ENCODE results near the gene C1QA. TPM values are rescaled to one million over a fixed set of nuclear protein-coding genes. Genes with fewer than 3 reads are reported as not detected.
A peak's percentile ranks its signal among the peaks of the same experiment; 100 is the strongest.
"Not testable (repeated sequence)": the region's sequence is repeated elsewhere in the genome, so short reads cannot be mapped to it uniquely, and the experiment has no call there.

Gene C1QA
- total RNA-seq, 6 experiments from 2014 or later, result not detected

GRCh38 chr1:22665752-22666151, 29.3 kb downstream of the C1QA start:
- H3K9me3 Mint-ChIP-seq, result no peaks in the 10 kb centered on the region
- no peaks in the 10 kb centered on the region for H3K36me3 Mint-ChIP-seq (ENCODE audit: low read depth)
- no peak overlapping the region for H3K27ac Mint-ChIP-seq
- DNase-seq, result peak; percentile 26
- no peak overlapping the region for H3K4me3 Mint-ChIP-seq
- no peaks in the 10 kb centered on the region for H3K4me1 Mint-ChIP-seq (ENCODE audit: low read depth)
- peaks cover 62% of the 10 kb centered on the region for H3K27me3 Mint-ChIP-seq (ENCODE audit: insufficient read depth)
- peak; percentile 77 for TF ChIP-seq CTCF (IDR thresholded peaks at IDR 0.05)

GRCh38 chr1:22666412-22666811, 30.0 kb downstream of the C1QA start:
- Mint-ChIP-seq H3K4me1 (ENCODE audit: low read depth) (no peaks in the 10 kb centered on the region), H3K9me3 (no peaks in the 10 kb centered on the region), H3K27ac (no peak overlapping the region), H3K27me3 (ENCODE audit: insufficient read depth) (peaks cover 61% of the 10 kb centered on the region), H3K36me3 (ENCODE audit: low read depth) (no peaks in the 10 kb centered on the region), H3K4me3 (no peak overlapping the region)
- no peak for TF ChIP-seq CTCF (IDR thresholded peaks at IDR 0.05)
- no peak for DNase-seq

- H3K9me3 Mint-ChIP-seq; H3K27ac Mint-ChIP-seq; H3K36me3 Mint-ChIP-seq (ENCODE audit: low read depth); DNase-seq; H3K4me1 Mint-ChIP-seq (ENCODE audit: low read depth); H3K4me3 Mint-ChIP-seq: not testable (repeated sequence)
- peaks cover 45% of the 10 kb centered on the region for H3K27me3 Mint-ChIP-seq (ENCODE audit: insufficient read depth)
Observed at GRCh38 chr1:22668840-22669239, 32.4 kb downstream of the C1QA start.

- Mint-ChIP-seq H3K9me3 (no peaks in the 10 kb centered on the region), H3K4me3 (no peak overlapping the region), H3K4me1 (ENCODE audit: low read depth) (peaks cover 13% of the 10 kb centered on the region; the same call in 1 of the 2 replicates), H3K27me3 (ENCODE audit: insufficient read depth) (peaks cover 41% of the 10 kb centered on the region), H3K27ac (no peak overlapping the region), H3K36me3 (ENCODE audit: low read depth) (no peaks in the 10 kb centered on the region)
- no peak for TF ChIP-seq CTCF (IDR thresholded peaks at IDR 0.05)
- no peak for DNase-seq
Observed at GRCh38 chr1:22670352-22670975, 34.0 kb downstream of the C1QA start.

- no peak for TF ChIP-seq CTCF (IDR thresholded peaks at IDR 0.05)
- peaks cover 38% of the 10 kb centered on the region for H3K27me3 Mint-ChIP-seq (ENCODE audit: insufficient read depth)
- no peaks in the 10 kb centered on the region for H3K36me3 Mint-ChIP-seq (ENCODE audit: low read depth)
- no peak overlapping the region for H3K4me3 Mint-ChIP-seq
- no peak overlapping the region for H3K27ac Mint-ChIP-seq
- H3K9me3 Mint-ChIP-seq, result no peaks in the 10 kb centered on the region
- no peak for DNase-seq
- peaks cover 13% of the 10 kb centered on the region; the same call in 1 of the 2 replicates for H3K4me1 Mint-ChIP-seq (ENCODE audit: low read depth)
Observed at GRCh38 chr1:22671999-22672398, 35.6 kb downstream of the C1QA start.

GRCh38 chr1:22673486-22674409, 37.3 kb downstream of the C1QA start:
- Mint-ChIP-seq H3K4me3 (no peak overlapping the region), H3K27ac (no peak overlapping the region), H3K9me3 (no peaks in the 10 kb centered on the region), H3K27me3 (ENCODE audit: insufficient read depth) (peaks cover 27% of the 10 kb centered on the region), H3K36me3 (ENCODE audit: low read depth) (no peaks in the 10 kb centered on the region), H3K4me1 (ENCODE audit: low read depth) (peaks cover 13% of the 10 kb centered on the region; the same call in 1 of the 2 replicates)
- peak; percentile 93 for TF ChIP-seq CTCF (IDR thresholded peaks at IDR 0.05)
- peak; percentile 42 for DNase-seq

Data from HFFc6 (cell line).